MM.1S (cell line): ENCODE results near the gene SGK1.

ENCODE experiments used
- DNase-seq: peaks from one replicate; pipeline ENCODE4 v3.0.0-alpha.2; 2015
- H2AFZ ChIP-seq: fragments of 300-600 bp; sonication (generic); 2 replicates; pipeline ENCODE4 v1.6.0; 2016; ENCODE audit warnings: antibody characterized with exemption, low read length
- H3F3A ChIP-seq: fragments of 300-600 bp; sonication (generic); 2 replicates; pipeline ENCODE4 v1.6.1; 2016; ENCODE audit warnings: mild to moderate bottlenecking, antibody characterized with exemption, low read length, moderate library complexity, mixed read lengths; ENCODE audit not compliant: insufficient read depth
- H3K27ac ChIP-seq: fragments of 300-600 bp; sonication (generic); 2 replicates; pipeline ENCODE4 v1.5.1; 2016; ENCODE audit warnings: mild to moderate bottlenecking, low read length
- H3K27me3 ChIP-seq: fragments of 300-600 bp; sonication (generic); replicated peaks from 2 replicates; pipeline ENCODE4 v1.6.0; 2016; ENCODE audit warnings: low read length; ENCODE audit not compliant: insufficient read depth
- H3K36me3 ChIP-seq: fragments of 300-600 bp; sonication (generic); replicated peaks from 2 replicates; pipeline ENCODE4 v1.6.1; 2016; ENCODE audit warnings: mild to moderate bottlenecking, low read length, mixed read lengths; ENCODE audit not compliant: insufficient read depth
- H3K4me1 ChIP-seq: fragments of 300-600 bp; sonication (generic); 2 replicates; pipeline ENCODE4 v1.6.1; 2016; ENCODE audit warnings: low read length, mixed read lengths
- H3K4me2 ChIP-seq: fragments of 300-600 bp; sonication (generic); 2 replicates; pipeline ENCODE4 v1.6.0; 2016; ENCODE audit warnings: low read depth, low read length
- H3K4me3 ChIP-seq: fragments of 300-600 bp; sonication (generic); 2 replicates; pipeline ENCODE4 v1.5.1; 2016; ENCODE audit warnings: low read length, mixed read lengths
- H3K79me2 ChIP-seq: fragments of 300-600 bp; sonication (generic); 2 replicates; pipeline ENCODE4 v1.6.1; 2016; ENCODE audit warnings: mixed run types, low read length, mixed read lengths
- H3K9ac ChIP-seq: fragments of 300-600 bp; sonication (generic); 2 replicates; pipeline ENCODE4 v1.6.1; 2016; ENCODE audit warnings: low read length, mixed read lengths
- H3K9me2 ChIP-seq: fragments of 300-600 bp; sonication (generic); replicated peaks from 2 replicates; pipeline ENCODE4 v1.6.1; 2016; ENCODE audit warnings: mild to moderate bottlenecking, low read length, mixed read lengths; ENCODE audit not compliant: insufficient read depth
- H3K9me3 ChIP-seq: fragments of 300-600 bp; sonication (generic); replicated peaks from 2 replicates; pipeline ENCODE4 v1.6.1; 2016; ENCODE audit warnings: mild to moderate bottlenecking, low read length, mixed read lengths; ENCODE audit not compliant: insufficient read depth
- H4K20me1 ChIP-seq: fragments of 300-600 bp; sonication (generic); 2 replicates; pipeline ENCODE4 v1.6.1; 2016; ENCODE audit warnings: mild to moderate bottlenecking, low read length, moderate library complexity, mixed read lengths; ENCODE audit not compliant: insufficient read depth
- EZH2 ChIP-seq: fragments of 300-600 bp; sonication (generic); optimal IDR thresholded peaks from 2 replicates; pipeline ENCODE3; 2017; ENCODE audit warnings: low read depth, mild to moderate bottlenecking, antibody characterized with exemption, low read length, mixed read lengths
- EZH2phosphoT487 ChIP-seq: fragments of 300-600 bp; sonication (generic); IDR thresholded peaks from 2 replicates; pipeline ENCODE4 v1.6.1; 2018; ENCODE audit warnings: antibody characterized with exemption, low read length
- TF ChIP-seq, protein P1 (sequence below): fragments of 300-600 bp; sonication (generic); IDR thresholded peaks from 2 replicates; pipeline ENCODE4 v1.5.1; 2016; ENCODE audit warnings: antibody characterized with exemption, low read length, mixed read lengths

SGK1 gene

DNA sequence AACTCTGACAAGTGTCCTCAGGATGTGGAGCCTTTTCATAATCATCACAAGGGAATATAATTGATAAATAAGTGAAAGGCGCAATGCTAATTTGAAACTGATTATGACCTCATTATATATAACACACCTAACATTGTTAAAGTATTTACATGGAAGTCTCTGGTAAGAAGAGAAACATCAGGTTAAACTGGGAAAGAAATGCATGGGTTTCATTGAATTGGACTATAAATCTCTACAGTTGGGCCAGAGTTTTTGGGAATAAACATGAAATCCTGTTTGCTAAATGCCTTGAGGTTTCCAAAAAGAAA, 1.0 kb upstream of the SGK1 start:
- no peaks in the 10 kb centered on the region for H3K4me1 ChIP-seq
- H3K9me3 ChIP-seq = no peaks in the 10 kb centered on the region
- H4K20me1 ChIP-seq = no peaks in the 10 kb centered on the region
- H3K9me2 ChIP-seq = no peaks in the 10 kb centered on the region
- no peak overlapping the region for H2AFZ ChIP-seq
- H3K4me3 ChIP-seq = no peak overlapping the region
- no peaks in the 10 kb centered on the region for H3K27me3 ChIP-seq
- no peak overlapping the region for H3K27ac ChIP-seq
- no peaks in the 10 kb centered on the region for H3F3A ChIP-seq
- H3K79me2 ChIP-seq = no peaks in the 10 kb centered on the region
- no peak for DNase-seq
- H3K4me2 ChIP-seq = no peak overlapping the region
- TF ChIP-seq, protein P1, sequence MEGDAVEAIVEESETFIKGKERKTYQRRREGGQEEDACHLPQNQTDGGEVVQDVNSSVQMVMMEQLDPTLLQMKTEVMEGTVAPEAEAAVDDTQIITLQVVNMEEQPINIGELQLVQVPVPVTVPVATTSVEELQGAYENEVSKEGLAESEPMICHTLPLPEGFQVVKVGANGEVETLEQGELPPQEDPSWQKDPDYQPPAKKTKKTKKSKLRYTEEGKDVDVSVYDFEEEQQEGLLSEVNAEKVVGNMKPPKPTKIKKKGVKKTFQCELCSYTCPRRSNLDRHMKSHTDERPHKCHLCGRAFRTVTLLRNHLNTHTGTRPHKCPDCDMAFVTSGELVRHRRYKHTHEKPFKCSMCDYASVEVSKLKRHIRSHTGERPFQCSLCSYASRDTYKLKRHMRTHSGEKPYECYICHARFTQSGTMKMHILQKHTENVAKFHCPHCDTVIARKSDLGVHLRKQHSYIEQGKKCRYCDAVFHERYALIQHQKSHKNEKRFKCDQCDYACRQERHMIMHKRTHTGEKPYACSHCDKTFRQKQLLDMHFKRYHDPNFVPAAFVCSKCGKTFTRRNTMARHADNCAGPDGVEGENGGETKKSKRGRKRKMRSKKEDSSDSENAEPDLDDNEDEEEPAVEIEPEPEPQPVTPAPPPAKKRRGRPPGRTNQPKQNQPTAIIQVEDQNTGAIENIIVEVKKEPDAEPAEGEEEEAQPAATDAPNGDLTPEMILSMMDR = no peak
- TF ChIP-seq EZH2 (no peak), EZH2phosphoT487 (no peak)
- no peak overlapping the region for H3K9ac ChIP-seq
- H3K36me3 ChIP-seq = no peaks in the 10 kb centered on the region

DNA sequence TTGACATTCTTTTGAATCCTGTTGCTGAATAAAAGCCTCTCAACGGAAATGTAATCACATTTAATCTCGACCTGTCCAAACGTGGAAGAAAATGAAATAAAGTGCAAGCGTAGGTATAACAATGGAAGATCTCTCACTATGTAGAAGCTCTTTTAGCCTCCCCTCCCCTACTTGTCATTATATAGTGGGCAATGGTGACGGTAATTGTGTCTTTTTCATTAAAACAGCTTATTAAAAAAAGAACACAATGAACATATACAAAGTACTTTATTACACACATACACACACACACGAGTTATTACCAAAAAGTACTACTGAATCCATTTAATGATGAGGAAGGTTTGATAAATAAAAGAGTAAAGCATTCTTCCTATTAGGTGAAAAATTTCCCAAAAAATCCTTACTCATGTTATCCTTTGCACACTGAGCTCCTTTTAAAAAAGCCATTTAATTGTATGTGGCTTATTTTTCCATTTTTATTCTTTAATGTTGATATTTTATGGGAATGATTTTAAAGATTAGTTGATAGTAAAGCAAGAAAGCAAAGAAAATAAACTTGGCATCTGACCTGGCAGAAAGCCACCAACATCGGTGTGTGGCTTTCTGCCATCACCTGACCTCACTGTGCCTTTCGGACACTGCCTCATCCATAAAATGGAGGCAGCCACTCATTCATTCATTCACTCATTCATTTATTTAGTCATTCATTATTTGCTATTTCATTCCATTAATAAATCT, 493 bp upstream of the SGK1 start:
- H2AFZ ChIP-seq = no peak overlapping the region
- peaks cover 2% of the 10 kb centered on the region for H3K4me1 ChIP-seq
- H3K9ac ChIP-seq = no peak overlapping the region
- H3K9me3 ChIP-seq = no peaks in the 10 kb centered on the region
- H3K36me3 ChIP-seq = no peaks in the 10 kb centered on the region
- no peaks in the 10 kb centered on the region for H3K27me3 ChIP-seq
- TF ChIP-seq EZH2phosphoT487 = no peak
- no peak for TF ChIP-seq EZH2
- TF ChIP-seq, protein P1 = no peak
- H3K9me2 ChIP-seq = no peaks in the 10 kb centered on the region
- no peak for DNase-seq
- H3K27ac ChIP-seq = no peak overlapping the region
- no peaks in the 10 kb centered on the region for H4K20me1 ChIP-seq
- peaks cover 1% of the 10 kb centered on the region; the same call in 1 of the 2 replicates for H3F3A ChIP-seq
- H3K4me3 ChIP-seq = no peak overlapping the region
- H3K79me2 ChIP-seq = no peaks in the 10 kb centered on the region
- no peak overlapping the region for H3K4me2 ChIP-seq

DNA sequence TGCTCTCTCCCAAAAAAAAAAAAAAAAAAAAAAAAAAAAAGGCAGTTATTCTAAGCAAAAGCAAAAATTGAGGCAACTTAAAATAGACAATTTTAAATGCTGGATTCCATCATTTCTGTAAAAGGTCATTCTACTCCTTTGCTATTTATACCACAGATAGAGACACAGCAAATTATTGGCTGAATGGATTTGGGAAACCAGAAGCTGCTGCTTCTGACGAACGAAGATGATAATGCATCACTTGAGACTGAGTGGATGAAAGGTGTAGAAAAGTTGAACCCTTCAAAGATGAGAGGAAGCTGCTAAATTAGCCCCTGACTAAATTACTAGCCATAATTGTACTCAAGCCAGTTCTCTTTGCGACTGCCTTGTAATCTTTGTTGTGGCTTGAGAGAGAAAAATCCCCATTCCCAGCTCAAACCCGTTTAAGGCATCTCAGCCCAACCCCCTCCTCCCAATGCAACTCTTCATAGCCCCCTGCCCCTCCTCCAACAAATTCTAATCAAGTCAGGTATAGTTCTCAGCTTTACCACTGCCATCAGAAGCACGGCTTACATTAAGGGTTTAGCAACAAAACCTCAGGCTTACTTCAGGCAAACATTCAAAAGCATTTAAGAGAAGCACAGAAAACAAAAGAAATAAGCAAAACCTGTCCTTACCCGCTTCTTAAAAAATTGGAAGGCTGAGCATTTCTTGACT, 1.0 kb downstream of the SGK1 start:
- H4K20me1 ChIP-seq = no peaks in the 10 kb centered on the region
- no peak overlapping the region for H3K9ac ChIP-seq
- no peak for TF ChIP-seq EZH2
- TF ChIP-seq EZH2phosphoT487 = no peak
- TF ChIP-seq, protein P1 = no peak
- no peaks in the 10 kb centered on the region for H3K27me3 ChIP-seq
- peaks cover 7% of the 10 kb centered on the region for H3K4me1 ChIP-seq
- no peak for DNase-seq
- no peaks in the 10 kb centered on the region for H3K79me2 ChIP-seq
- H3K27ac ChIP-seq = no peak overlapping the region
- no peaks in the 10 kb centered on the region for H3K9me3 ChIP-seq
- H3K4me3 ChIP-seq = no peak overlapping the region
- no peak overlapping the region for H2AFZ ChIP-seq
- no peaks in the 10 kb centered on the region for H3K36me3 ChIP-seq
- H3K4me2 ChIP-seq = peak overlapping the region; percentile 53; the same call in 1 of the 2 replicates
- no peaks in the 10 kb centered on the region for H3K9me2 ChIP-seq
- H3F3A ChIP-seq = peaks cover 5% of the 10 kb centered on the region; the same call in 1 of the 2 replicates
